Frontal cortex (tissue), 4 donors: ENCODE results near the gene ADIPOQ. TPM values are rescaled to one million over a fixed set of nuclear protein-coding genes. Genes with fewer than 3 reads are reported as not detected.
"Not testable (repeated sequence)": the region's sequence is repeated elsewhere in the genome, so short reads cannot be mapped to it uniquely, and the experiment has no call there.

Experiments used
- DNase-seq, 2 donors: peaks; one replicate each; pipeline ENCODE4 v3.0.0; 2012; ENCODE audit warnings: low spot score in 2 of 2
- FAIRE-seq: peaks from 2 replicates; lab custom pipeline; 2012; peaks lifted over from hg19 to GRCh38; lab: Jason Lieb, UNC
- total RNA-seq: library from RNA; depleted of rRNA; stranded (reverse); fragments of >200 nt; gene quantifications from one replicate; pipeline ENCODE4 v1.2.3, GENCODE V29; 2014
- donor health status: control.
- donor health status: control.
- donor health status: control.

Gene ADIPOQ
- total RNA-seq, 1 donor from 2014 or later, result not detected

- not testable (repeated sequence) for FAIRE-seq
These were observed 23.6 kb downstream of the ADIPOQ start for GRCh38 chr3:186866095-186866494.

GRCh38 chr3:186869253-186870100 is 27.0 kb downstream of the ADIPOQ start:
- DNase-seq, result no peak
- no peak for FAIRE-seq

More at GRCh38 chr3:186866095-186866494, 23.6 kb downstream of the ADIPOQ start:
- DNase-seq, result not testable (repeated sequence)

GRCh38 chr3:186870421-186871201 is 28.1 kb downstream of the ADIPOQ start:
- DNase-seq (no peak), FAIRE-seq (no peak)

- DNase-seq, result peak in 1 of 2 donors; percentile 28
- FAIRE-seq, result no peak
These were observed 29.0 kb downstream of the ADIPOQ start for GRCh38 chr3:186871403-186871924.

- DNase-seq, FAIRE-seq: not testable (repeated sequence)
These were observed 31.3 kb downstream of the ADIPOQ start for GRCh38 chr3:186873796-186874195.

GRCh38 chr3:186874216-186874615 is 31.7 kb downstream of the ADIPOQ start:
- not testable (repeated sequence) for FAIRE-seq

GRCh38 chr3:186874841-186875240 is 32.3 kb downstream of the ADIPOQ start:
- not testable (repeated sequence) for FAIRE-seq

More at GRCh38 chr3:186874216-186874615, 31.7 kb downstream of the ADIPOQ start:
- DNase-seq, result not testable (repeated sequence)

GRCh38 chr3:186875708-186876107 is 33.2 kb downstream of the ADIPOQ start:
- DNase-seq, result no peak
- no peak for FAIRE-seq

More at GRCh38 chr3:186874841-186875240, 32.3 kb downstream of the ADIPOQ start:
- DNase-seq, result not testable (repeated sequence)

- DNase-seq (no peak), FAIRE-seq (no peak)
These were observed 37.3 kb downstream of the ADIPOQ start for GRCh38 chr3:186879781-186880180.

GRCh38 chr3:186880406-186880805 is 37.9 kb downstream of the ADIPOQ start:
- no peak for DNase-seq
- FAIRE-seq, result no peak

GRCh38 chr3:186882150-186882524 is 39.6 kb downstream of the ADIPOQ start:
- no peak for DNase-seq
- FAIRE-seq, result no peak

GRCh38 chr3:186882881-186883685 is 40.6 kb downstream of the ADIPOQ start:
- no peak for FAIRE-seq

GRCh38 chr3:186883686-186884058 is 41.2 kb downstream of the ADIPOQ start:
- FAIRE-seq, result no peak
- no peak for DNase-seq

More at GRCh38 chr3:186882881-186883685, 40.6 kb downstream of the ADIPOQ start:
- DNase-seq, result no peak

- not testable (repeated sequence) for DNase-seq, FAIRE-seq
These were observed 42.4 kb downstream of the ADIPOQ start for GRCh38 chr3:186884868-186885267.

GRCh38 chr3:186886202-186886981 is 43.9 kb downstream of the ADIPOQ start:
- FAIRE-seq (no peak), DNase-seq (no peak)

GRCh38 chr3:186887507-186887938 is 45.0 kb downstream of the ADIPOQ start:
- not testable (repeated sequence) for DNase-seq, FAIRE-seq

GRCh38 chr3:186888569-186888968 is 46.1 kb downstream of the ADIPOQ start:
- no peak for DNase-seq
- no peak for FAIRE-seq

GRCh38 chr3:186889698-186890097 is 47.2 kb downstream of the ADIPOQ start:
- not testable (repeated sequence) for FAIRE-seq, DNase-seq

GRCh38 chr3:186890911-186891310 is 48.4 kb downstream of the ADIPOQ start:
- no peak for DNase-seq
- no peak for FAIRE-seq
